NCI-H69 (cell line): ENCODE data around the gene PRSS12.
"Not testable (repeated sequence)": the region's sequence is repeated elsewhere in the genome, so short reads cannot be mapped to it uniquely, and the experiment has no call there.

Experiments used
- DNase-seq: peaks from one replicate; lab custom pipeline; 2025; lab: John Stamatoyannopoulos, UW

Gene PRSS12

GRCh38 chr4:118318931-118319330, 33.9 kb downstream of the PRSS12 start:
- DNase-seq = no peak

- DNase-seq = no peak
These were observed 35.1 kb downstream of the PRSS12 start for GRCh38 chr4:118317691-118318090.

- DNase-seq = no peak
These were observed 38.6 kb downstream of the PRSS12 start for GRCh38 chr4:118314221-118314620.

- DNase-seq = no peak
These were observed 39.7 kb downstream of the PRSS12 start for GRCh38 chr4:118313098-118313497.

- DNase-seq = no peak
These were observed 44.3 kb downstream of the PRSS12 start for GRCh38 chr4:118308306-118309030.

GRCh38 chr4:118307643-118308042, 45.2 kb downstream of the PRSS12 start:
- no peak for DNase-seq

- not testable (repeated sequence) for DNase-seq
These were observed 53.2 kb downstream of the PRSS12 start for GRCh38 chr4:118299619-118300018.

GRCh38 chr4:118296729-118297128, 56.1 kb downstream of the PRSS12 start:
- DNase-seq = no peak

GRCh38 chr4:118290951-118291350, 61.9 kb downstream of the PRSS12 start:
- no peak for DNase-seq

GRCh38 chr4:118289794-118290193, 63.0 kb downstream of the PRSS12 start:
- DNase-seq = no peak

GRCh38 chr4:118287711-118288451, 64.9 kb downstream of the PRSS12 start:
- DNase-seq = no peak

- DNase-seq = no peak
These were observed 66.1 kb downstream of the PRSS12 start for GRCh38 chr4:118286685-118287084.

GRCh38 chr4:118285931-118286330, 66.9 kb downstream of the PRSS12 start:
- DNase-seq = no peak

GRCh38 chr4:118284169-118284568, 68.6 kb downstream of the PRSS12 start:
- DNase-seq = no peak

GRCh38 chr4:118282692-118283091, 70.1 kb downstream of the PRSS12 start:
- DNase-seq = no peak

- peak; percentile 36 for DNase-seq
These were observed 71.0 kb downstream of the PRSS12 start for GRCh38 chr4:118281611-118282442.

GRCh38 chr4:118280501-118281218, 72.1 kb downstream of the PRSS12 start:
- DNase-seq = peak; percentile 73

- DNase-seq = peak; percentile 10
These were observed 72.8 kb downstream of the PRSS12 start for GRCh38 chr4:118279920-118280432.

- no peak for DNase-seq
These were observed 73.5 kb downstream of the PRSS12 start for GRCh38 chr4:118279328-118279727.

- peak; percentile 96 for DNase-seq
These were observed 74.1 kb downstream of the PRSS12 start for GRCh38 chr4:118278473-118279274.

GRCh38 chr4:118277243-118277642, 75.6 kb downstream of the PRSS12 start:
- peak; percentile 3 for DNase-seq
